ENCODE results near the gene MAGIX.

- TF ChIP-seq YY1 (IDR thresholded peaks at IDR 0.05; ENCODE audit: insufficient read depth, insufficient read length) (no peak), SUZ12 (IDR thresholded peaks at IDR 0.05; ENCODE audit: extremely low read depth, insufficient read depth, insufficient read length) (no peak), ZNF274 (IDR thresholded peaks at IDR 0.05; ENCODE audit: low read depth, low read length) (no peak)
Observed at GRCh38 chrX:49120091-49120490, 42.5 kb upstream of the MAGIX start.
